Urinary bladder (tissue), 4 donors: ENCODE measurements around the gene ZNF277. TPM values are rescaled to one million over a fixed set of nuclear protein-coding genes. Genes with fewer than 3 reads are reported as not detected.

ENCODE experiments used
- DNase-seq: peaks from one replicate; pipeline ENCODE4 v3.0.0-alpha.2; 2015; ENCODE audit errors: extremely low spot score
- H3K27ac ChIP-seq: one replicate; pipeline ENCODE4 v1.5.1; 2013; ENCODE audit warnings: low read depth, mild to moderate bottlenecking, moderate library complexity
- H3K36me3 ChIP-seq: one replicate; pipeline ENCODE4 v1.6.1; 2013; ENCODE audit warnings: mild to moderate bottlenecking, moderate library complexity; ENCODE audit not compliant: insufficient read depth
- H3K4me1 ChIP-seq: one replicate; pipeline ENCODE4 v1.6.1; 2013; ENCODE audit warnings: mild to moderate bottlenecking, moderate library complexity; ENCODE audit not compliant: insufficient read depth
- H3K4me3 ChIP-seq: one replicate; pipeline ENCODE4 v1.5.1; 2013; ENCODE audit warnings: low read depth, low read length
- WGBS: extraction: QIAGEN DNeasy Blood & Tissue Kit; methylation state at CpG from one replicate; pipeline ENCODE4 v1.1.7; 2013; 5-methylcytosine and 5-hydroxymethylcytosine counted together
- polyA plus RNA-seq: library from polyadenylated mRNA; stranded (reverse); fragments of 200-250 nt; gene quantifications from one replicate; pipeline ENCODE4 v1.2.3, GENCODE V29; 2013
- total RNA-seq: library from RNA; depleted of rRNA; stranded (reverse); fragments of >200 nt; gene quantifications from one replicate; pipeline ENCODE4 v1.2.3, GENCODE V29; 2014
- donor health status: healthy with polysubstance abuse.
- donor health status: healthy.

Gene ZNF277
- total and polyA plus RNA-seq, 2 donors = 18.6 to 53.1 TPM

GRCh38 chr7:112283382-112283910 is 77.0 kb downstream of the ZNF277 start:
- Histone ChIP-seq H3K36me3 (no peaks in the 10 kb centered on the region), H3K4me3 (no peak overlapping the region), H3K27ac (no peak overlapping the region), H3K4me1 (peaks cover 1% of the 10 kb centered on the region)
- DNase-seq = no peak
- 96% methylated on average over 4 of the region's 4 CpGs for whole genome bisulfite sequencing

- Histone ChIP-seq H3K36me3 (no peaks in the 10 kb centered on the region), H3K27ac (no peak overlapping the region), H3K4me3 (no peak overlapping the region), H3K4me1 (peaks cover 1% of the 10 kb centered on the region)
- no peak for DNase-seq
- WGBS = 73% methylated on average over 5 of the region's 5 CpGs
Observed at GRCh38 chr7:112286250-112287086, 80.0 kb downstream of the ZNF277 start.

- H3K4me3 ChIP-seq = no peak overlapping the region
- H3K4me1 ChIP-seq = no peaks in the 10 kb centered on the region
- H3K27ac ChIP-seq = no peak overlapping the region
- no peaks in the 10 kb centered on the region for H3K36me3 ChIP-seq
- DNase-seq = no peak
- WGBS = 94% methylated on average over 3 of the region's 3 CpGs
Observed at GRCh38 chr7:112288301-112288700, 81.8 kb downstream of the ZNF277 start.

GRCh38 chr7:112290065-112290464 is 83.6 kb downstream of the ZNF277 start:
- H3K4me3 ChIP-seq = no peak overlapping the region
- H3K36me3 ChIP-seq = no peaks in the 10 kb centered on the region
- DNase-seq = no peak
- 92% methylated on average over 5 of the region's 5 CpGs for WGBS
- no peaks in the 10 kb centered on the region for H3K4me1 ChIP-seq
- H3K27ac ChIP-seq = no peak overlapping the region

DNA sequence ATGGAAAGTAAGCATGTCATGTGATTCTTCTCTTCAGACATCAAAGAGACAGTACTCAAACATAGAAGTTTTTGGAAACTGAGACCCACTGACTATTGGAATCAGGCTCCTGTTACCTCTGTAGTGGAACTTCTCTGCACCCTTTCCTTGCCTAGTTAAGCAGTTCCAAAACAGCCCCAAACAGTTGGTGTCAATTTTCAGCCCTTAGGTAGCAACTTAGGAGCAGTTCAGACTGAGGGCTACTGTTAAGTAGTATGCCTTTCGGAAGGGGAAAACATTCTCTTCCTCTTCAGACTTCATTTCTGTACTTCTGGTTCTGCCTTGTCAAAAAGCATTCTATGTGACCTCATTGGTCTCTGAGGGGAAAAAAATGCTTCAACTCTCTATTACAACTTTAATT is 85.7 kb downstream of the ZNF277 start:
- Histone ChIP-seq H3K4me1 (no peaks in the 10 kb centered on the region), H3K27ac (no peak overlapping the region), H3K36me3 (no peaks in the 10 kb centered on the region), H3K4me3 (no peak overlapping the region)
- DNase-seq = no peak
- 96% methylated on average over 1 of the region's 1 CpG for WGBS

DNA sequence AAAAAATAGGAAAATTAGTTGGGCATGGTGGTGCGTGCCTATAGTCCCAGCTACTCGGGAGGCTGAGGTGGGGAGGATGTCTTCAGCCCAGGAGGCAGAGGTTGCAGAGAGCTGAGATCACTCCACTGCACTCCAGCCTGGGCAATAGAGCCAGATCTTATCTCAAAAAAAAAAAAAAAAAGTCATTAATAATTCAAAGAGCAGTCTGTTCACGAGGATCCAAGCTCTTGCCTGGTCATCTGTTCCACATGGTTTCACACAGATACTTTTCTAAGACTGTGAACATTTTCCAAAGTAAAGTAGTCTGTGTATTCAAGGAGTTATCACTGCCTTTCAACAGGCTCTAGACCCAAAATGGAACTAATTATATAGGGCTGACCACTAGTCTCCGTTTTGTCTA is 86.9 kb downstream of the ZNF277 start:
- DNase-seq = no peak
- H3K4me1 ChIP-seq = no peaks in the 10 kb centered on the region
- no peaks in the 10 kb centered on the region for H3K36me3 ChIP-seq
- H3K4me3 ChIP-seq = no peak overlapping the region
- WGBS = 87% methylated on average over 4 of the region's 4 CpGs
- H3K27ac ChIP-seq = no peak overlapping the region

DNA sequence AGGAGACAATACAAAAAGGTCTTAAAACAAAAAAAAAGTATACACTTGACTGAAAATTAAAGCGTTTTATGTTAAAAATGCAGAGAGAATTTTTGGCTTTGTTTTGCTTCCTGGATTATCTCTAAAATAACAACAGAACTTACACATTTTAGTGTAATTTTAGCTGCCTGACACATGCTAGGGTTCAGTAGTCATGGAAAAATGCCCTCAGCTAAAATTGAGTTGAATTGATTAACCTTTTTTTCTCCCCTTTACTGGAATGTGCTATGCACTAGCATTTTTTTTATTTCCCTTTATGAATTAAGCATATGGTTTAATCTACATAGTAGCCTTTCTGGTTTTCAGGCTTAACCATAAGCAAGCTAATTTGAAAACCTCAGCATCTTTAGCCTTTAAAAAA is 89.9 kb downstream of the ZNF277 start:
- no peaks in the 10 kb centered on the region for H3K4me1 ChIP-seq
- DNase-seq = no peak
- no peak overlapping the region for H3K27ac ChIP-seq
- H3K4me3 ChIP-seq = no peak overlapping the region
- H3K36me3 ChIP-seq = no peaks in the 10 kb centered on the region
- 43% methylated on average over 1 of the region's 1 CpG for WGBS

DNA sequence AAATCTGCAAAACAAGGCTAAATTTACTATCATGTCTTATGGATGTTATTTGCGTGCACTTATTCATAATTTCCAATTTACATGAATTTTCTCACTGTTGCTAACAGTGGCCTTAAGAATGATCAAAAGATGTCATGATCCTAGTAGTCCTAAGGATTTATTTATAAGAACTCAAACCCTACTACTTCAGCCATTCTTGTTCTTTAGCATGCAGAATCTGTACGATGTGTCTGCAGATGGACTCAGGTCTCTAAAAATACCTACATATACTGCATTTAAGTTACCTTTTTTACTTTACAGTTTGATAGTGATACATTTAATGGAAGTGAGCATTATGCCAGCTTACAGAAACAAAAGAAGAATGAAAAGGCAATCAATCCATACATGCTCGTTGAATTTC is 91.2 kb downstream of the ZNF277 start:
- WGBS = 94% methylated on average over 3 of the region's 3 CpGs
- H3K36me3 ChIP-seq = no peaks in the 10 kb centered on the region
- H3K4me3 ChIP-seq = no peak overlapping the region
- no peak overlapping the region for H3K27ac ChIP-seq
- DNase-seq = no peak
- no peaks in the 10 kb centered on the region for H3K4me1 ChIP-seq

- 72% methylated on average over 4 of the region's 4 CpGs for WGBS
- Histone ChIP-seq H3K4me3 (no peak overlapping the region), H3K36me3 (no peaks in the 10 kb centered on the region), H3K27ac (no peak overlapping the region), H3K4me1 (no peaks in the 10 kb centered on the region)
- no peak for DNase-seq
Observed at GRCh38 chr7:112298543-112299100, 92.1 kb downstream of the ZNF277 start.

GRCh38 chr7:112300072-112300471 is 93.6 kb downstream of the ZNF277 start:
- no peak for DNase-seq

GRCh38 chr7:112300831-112301407 is 94.4 kb downstream of the ZNF277 start:
- no peak overlapping the region for H3K4me3 ChIP-seq
- no peak for DNase-seq
- 98% methylated on average over 6 of the region's 6 CpGs for WGBS
- H3K36me3 ChIP-seq = no peaks in the 10 kb centered on the region
- H3K27ac ChIP-seq = no peak overlapping the region
- no peaks in the 10 kb centered on the region for H3K4me1 ChIP-seq

More at GRCh38 chr7:112300072-112300471, 93.6 kb downstream of the ZNF277 start:
- 97% methylated on average over 2 of the region's 2 CpGs for WGBS
- no peaks in the 10 kb centered on the region for H3K36me3 ChIP-seq
- no peaks in the 10 kb centered on the region for H3K4me1 ChIP-seq
- no peak overlapping the region for H3K4me3 ChIP-seq
- H3K27ac ChIP-seq = no peak overlapping the region

- WGBS = 64% methylated on average over 2 of the region's 2 CpGs
- Histone ChIP-seq H3K27ac (no peak overlapping the region), H3K4me3 (no peak overlapping the region), H3K4me1 (no peaks in the 10 kb centered on the region), H3K36me3 (no peaks in the 10 kb centered on the region)
- no peak for DNase-seq
Observed at GRCh38 chr7:112302566-112302965, 96.1 kb downstream of the ZNF277 start.

DNA sequence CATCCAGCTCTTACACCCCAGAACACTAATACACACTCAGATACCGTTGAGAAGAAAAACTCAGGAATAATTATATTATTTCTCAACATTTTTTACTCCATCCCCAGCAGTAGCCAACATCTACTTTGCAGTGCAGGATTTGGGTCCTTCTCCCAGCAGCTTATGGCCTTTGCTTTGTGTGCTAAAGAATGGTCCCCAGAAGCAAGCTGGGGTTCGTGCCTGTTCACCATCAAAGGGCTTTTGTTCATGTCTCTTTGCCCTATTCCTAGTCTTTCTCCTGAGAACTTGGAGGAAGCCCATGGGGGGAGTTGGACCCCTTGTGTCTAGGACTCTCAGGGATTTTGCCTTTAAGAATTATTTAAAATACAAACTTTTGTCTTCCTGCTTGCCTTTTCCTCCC is 100.4 kb downstream of the ZNF277 start:
- no peaks in the 10 kb centered on the region for H3K36me3 ChIP-seq
- DNase-seq = no peak
- H3K27ac ChIP-seq = no peak overlapping the region
- WGBS = 94% methylated on average over 2 of the region's 2 CpGs
- no peak overlapping the region for H3K4me3 ChIP-seq
- no peaks in the 10 kb centered on the region for H3K4me1 ChIP-seq

- WGBS = 94% methylated on average over 3 of the region's 3 CpGs
- no peak for DNase-seq
- Histone ChIP-seq H3K4me3 (no peak overlapping the region), H3K36me3 (no peaks in the 10 kb centered on the region), H3K4me1 (no peaks in the 10 kb centered on the region), H3K27ac (no peak overlapping the region)
Observed at GRCh38 chr7:112307506-112307905, 101.0 kb downstream of the ZNF277 start.
